K562 (cell line): ENCODE results near the gene MAP3K20. TPM values are rescaled to one million over a fixed set of nuclear protein-coding genes. Genes with fewer than 3 reads are reported as not detected.

Experiments used
- ATAC-seq: fragments of 200-7000 bp; cut with Tn5 transposase; 3 replicates; pipeline ENCODE4 v1.9.1; 2020; ENCODE audit warnings: moderate library complexity
- BruUV-seq: library from RNA; stranded (reverse); fragments of 400-500 nt; replicated peaks from 2 replicates; lab custom pipeline; 2021; lab: Mats Ljungman, UMichigan
- CTCF ChIA-PET: fragments of 300-600 bp; formaldehyde crosslinking; extraction: SDS; loops from one replicate; lab custom pipeline; 2021; ENCODE audit warnings: low intra/inter-chr PET ratio; lab: Yijun Ruan, JAX
- POLR2A ChIA-PET: fragments of 300-600, 350-650 bp; sonication (Branson Sonifier 250); formaldehyde crosslinking; extraction: SDS; loops from one replicate; lab custom pipeline; 2021; ENCODE audit warnings: antibody characterized with exemption, inconsistent platforms; lab: Yijun Ruan, JAX
- DNase-seq, 4 experiments: peaks; one replicate each; pipeline versions ENCODE4 v3.0.0 to v3.0.0-alpha.2; 2011 to 2018; ENCODE audit warnings: low spot score in 3 of 4, mixed read lengths in 3 of 4; ENCODE audit errors: extremely low read depth in 1 of 4
- FAIRE-seq: peaks from 2 replicates; lab custom pipeline; 2011; peaks lifted over from hg19 to GRCh38; lab: Jason Lieb, UNC
- H2AFZ ChIP-seq: 2 replicates; pipeline ENCODE4 v1.6.0; 2011; ENCODE audit warnings: low read depth, low read length, control low read depth, inconsistent platforms
- H3K27ac ChIP-seq: fragments of 200-600 bp; 3 replicates; pipeline ENCODE4 v1.8.0; 2011; ENCODE audit warnings: low read depth, mild to moderate bottlenecking, control low read depth, inconsistent platforms, low read length, moderate library complexity, mixed read lengths; ENCODE audit errors: extremely low read depth
- H3K27me3 ChIP-seq, 2 experiments: fragments of 300-600 bp in 1 of 2; 2 replicates in 1 of 2; 3 replicates in 1 of 2; pipeline versions ENCODE4 v1.6.0 to v1.8.0; 2011; ENCODE audit warnings: inconsistent platforms in 2 of 2, low read length in 2 of 2, mild to moderate bottlenecking in 1 of 2, mixed read lengths in 1 of 2, moderate library complexity in 1 of 2; ENCODE audit not compliant: control insufficient read depth in 2 of 2, insufficient read depth in 2 of 2
- H3K36me3 ChIP-seq: fragments of 300-600 bp; 3 replicates; pipeline ENCODE4 v1.8.0; 2011; ENCODE audit warnings: mild to moderate bottlenecking, low read length, inconsistent platforms; ENCODE audit not compliant: control insufficient read depth, insufficient read depth
- H3K4me1 ChIP-seq, 2 experiments: fragments of 200-600 bp in 1 of 2; replicated peaks in 1 of 2; 2 replicates in 1 of 2; 3 replicates in 1 of 2; pipeline versions ENCODE4 v1.5.1 to v1.8.0; 2011; ENCODE audit warnings: inconsistent platforms in 2 of 2, low read length in 2 of 2, mild to moderate bottlenecking in 1 of 2, mixed read lengths in 1 of 2, moderate library complexity in 1 of 2; ENCODE audit not compliant: control insufficient read depth in 2 of 2, insufficient read depth in 2 of 2
- H3K4me2 ChIP-seq: 2 replicates; pipeline ENCODE4 v1.6.1; 2011; ENCODE audit warnings: low read length, control low read depth, inconsistent platforms, mixed read lengths; ENCODE audit not compliant: insufficient read depth
- H3K4me3 ChIP-seq: fragments of 200-600 bp; sonication (generic), shearing (Covaris generic); 2 replicates; pipeline ENCODE4 v1.5.1; 2016; ENCODE audit warnings: control low read depth, inconsistent platforms
- H3K79me2 ChIP-seq: fragments of 200-600 bp; 3 replicates; pipeline ENCODE4 v1.8.0; 2011; ENCODE audit warnings: low read length, inconsistent platforms; ENCODE audit not compliant: control insufficient read depth, insufficient read depth
- H3K9ac ChIP-seq, 2 experiments: 2 replicates each; pipeline versions ENCODE4 v1.6.0 to v1.6.1; 2011; ENCODE audit warnings: low read depth in 2 of 2, low read length in 2 of 2, control low read depth in 1 of 2, inconsistent platforms in 1 of 2, mild to moderate bottlenecking in 1 of 2, mixed read lengths in 1 of 2; ENCODE audit not compliant: insufficient read depth in 1 of 2
- H3K9me1 ChIP-seq: one replicate; pipeline ENCODE4 v1.6.0; 2011; ENCODE audit warnings: inconsistent platforms, mild to moderate bottlenecking, low read length, moderate library complexity; ENCODE audit not compliant: control insufficient read depth, insufficient read depth
- H3K9me3 ChIP-seq: replicated peaks from 2 replicates; pipeline ENCODE4 v1.5.1; 2011; ENCODE audit warnings: low read depth, low read length, inconsistent platforms; ENCODE audit not compliant: control insufficient read depth, insufficient read depth
- H4K20me1 ChIP-seq: replicated peaks from 2 replicates; pipeline ENCODE4 v1.6.1; 2011; ENCODE audit warnings: low read length, inconsistent platforms, mixed read lengths; ENCODE audit not compliant: control insufficient read depth, insufficient read depth
- ARID2 ChIP-seq: fragments of 450-650 bp; IDR thresholded peaks from 2 replicates; pipeline ENCODE4 v1.6.1; 2017; ENCODE audit warnings: antibody characterized with exemption, mild to moderate bottlenecking
- CBX3 ChIP-seq, 2 experiments: IDR thresholded peaks; 1 replicate in 1 of 2; 2 replicates in 1 of 2; pipeline ENCODE4 v1.6.1; 2012; ENCODE audit warnings: inconsistent platforms in 2 of 2, low read length in 2 of 2, borderline replicate concordance in 1 of 2, control low read depth in 1 of 2
- CREB1 ChIP-seq, 2 experiments: sonication (generic) in 1 of 2; formaldehyde crosslinking in 1 of 2; IDR thresholded peaks; 2 replicates each; pipeline versions ENCODE4 v1.6.1 to v1.8.0; 2012 to 2022; ENCODE audit warnings: inconsistent platforms in 1 of 2, mild to moderate bottlenecking in 1 of 2, missing genetic modification reagents in 1 of 2, moderate library complexity in 1 of 2
- CXXC5 ChIP-seq: fragments of 250-450 bp; sonication (Bioruptor Pico); IDR thresholded peaks from 2 replicates; pipeline ENCODE4 v1.8.0; 2022; ENCODE audit warnings: inconsistent platforms, mild to moderate bottlenecking, moderate library complexity
- ELF1 ChIP-seq: fragments of 200-800 bp; sonication (Bioruptor generic); IDR thresholded peaks from 2 replicates; pipeline ENCODE4 v1.6.1; 2016; ENCODE audit warnings: missing genetic modification characterization, missing compliant biosample characterization
- EP400 ChIP-seq: fragments of 450-650 bp; IDR thresholded peaks from 2 replicates; pipeline ENCODE4 v1.6.1; 2017; ENCODE audit warnings: antibody characterized with exemption, mild to moderate bottlenecking, moderate library complexity
- KAT2B ChIP-seq: IDR thresholded peaks from one replicate; pipeline ENCODE4 v1.6.1; 2012; ENCODE audit warnings: low read depth, mild to moderate bottlenecking, control low read depth, inconsistent platforms, low read length, moderate library complexity
- NCOA4 ChIP-seq: fragments of 450-650 bp; IDR thresholded peaks from 2 replicates; pipeline ENCODE4 v1.6.1; 2018; ENCODE audit warnings: mild to moderate bottlenecking; ENCODE audit not compliant: partially characterized antibody
- NFYB ChIP-seq: IDR thresholded peaks from 2 replicates; pipeline ENCODE4 v1.6.1; 2011; ENCODE audit warnings: mild to moderate bottlenecking, moderate library complexity; ENCODE audit not compliant: insufficient read length; ENCODE audit errors: extremely low read depth
- OTX1 ChIP-seq: fragments of 450-650 bp; formaldehyde crosslinking; IDR thresholded peaks from 2 replicates; pipeline ENCODE4 v1.4.0; 2022; ENCODE audit warnings: mild to moderate bottlenecking
- RAD21 ChIP-seq, 2 experiments: fragments of 250-450 bp in 1 of 2; fragments of 450-650 bp in 1 of 2; sonication (Bioruptor Pico) in 1 of 2; formaldehyde crosslinking in 1 of 2; IDR thresholded peaks in 1 of 2; conservative IDR thresholded peaks in 1 of 2; 2 replicates each; pipeline versions ENCODE4 v1.4.0 to v1.8.0; 2020 to 2022; ENCODE audit warnings: mild to moderate bottlenecking in 2 of 2, moderate library complexity in 1 of 2
- SIN3B ChIP-seq: fragments of 450-650 bp; IDR thresholded peaks from 2 replicates; pipeline ENCODE4 v1.6.1; 2017; ENCODE audit warnings: low read depth, mild to moderate bottlenecking, moderate library complexity
- TCF7L2 ChIP-seq: fragments of 150-350 bp; IDR thresholded peaks from 2 replicates; pipeline ENCODE4 v1.6.1; 2016; ENCODE audit warnings: low read depth, mild to moderate bottlenecking, low read length, moderate library complexity
- USF2 ChIP-seq: sonication (generic); formaldehyde crosslinking; IDR thresholded peaks from 2 replicates; pipeline ENCODE4 v1.5.0; 2020; ENCODE audit warnings: missing genetic modification reagents
- ZKSCAN1 ChIP-seq: fragments of 150-350 bp; IDR thresholded peaks from 2 replicates; pipeline ENCODE4 v1.6.1; 2016; ENCODE audit warnings: low read depth, low read length
- ZNF232 ChIP-seq: sonication (generic); formaldehyde crosslinking; IDR thresholded peaks from 2 replicates; pipeline ENCODE4 v1.8.0; 2022; ENCODE audit warnings: mild to moderate bottlenecking, missing genetic modification reagents
- ZNF551 ChIP-seq: fragments of 250-450 bp; sonication (Bioruptor Pico); IDR thresholded peaks from 2 replicates; pipeline ENCODE4 v1.5.0; 2021; ENCODE audit warnings: mild to moderate bottlenecking, moderate library complexity
- WGBS: fragments of 100-300 bp; shearing (Covaris generic); methylation state at CpG from one replicate; pipeline ENCODE4 v1.1.6; 2016; ENCODE audit warnings: low coverage, mixed read lengths; ENCODE audit not compliant: insufficient coverage; ENCODE audit errors: missing lambda C conversion rate; 5-methylcytosine and 5-hydroxymethylcytosine counted together
- in situ Hi-C: fragments of 300-500 bp; cut with MboI; formaldehyde crosslinking; loops from 4 replicates; pipeline ENCODE4 v1.15.0; 2018; ENCODE audit warnings: inconsistent platforms, mixed read lengths
- intact Hi-C: fragments of 100-400 bp; cut with micrococcal nuclease; formaldehyde crosslinking; loops from 2 replicates; pipeline ENCODE4 v1.14.2; 2022
- polyA plus RNA-seq, 8 experiments: library from polyadenylated mRNA; depleted of rRNA in 4 of 8; stranded (reverse) in 5 of 8; unstranded in 3 of 8; fragments of >200 nt; fragmentation: Nextera tagmentation in 2 of 8; fragmentation: Illumina TruSeq in 1 of 8; extraction: Ambion mirVana in 2 of 8; extraction: Trizol in 1 of 8; gene quantifications; 2 replicates each; pipeline versions ENCODE4 v1.2.1 to v1.2.3, GENCODE V29; 2011 to 2014; ENCODE audit warnings: inconsistent platforms in 1 of 8, missing spikeins in 1 of 8
- total RNA-seq, 7 experiments: library from RNA; depleted of rRNA in 6 of 7; stranded (reverse); fragments of >200 nt in 6 of 7; fragmentation: Illumina TruSeq in 2 of 7; extraction: Trizol in 2 of 7; gene quantifications; 2 replicates each; pipeline versions ENCODE4 v1.2.1 to v1.2.3, GENCODE V29; 2011 to 2021; ENCODE audit warnings: low replicate concordance in 1 of 7
- TF ChIP-seq, protein P1 (sequence below), 2 experiments: fragments of 250-450 bp in 1 of 2; fragments of 450-650 bp in 1 of 2; sonication (Bioruptor Pico) in 1 of 2; IDR thresholded peaks; 2 replicates each; pipeline versions ENCODE4 v1.6.1 to v1.8.0; 2016 to 2021; ENCODE audit warnings: mild to moderate bottlenecking in 2 of 2, moderate library complexity in 2 of 2, missing compliant biosample characterization in 1 of 2, missing genetic modification characterization in 1 of 2
- TF ChIP-seq, protein P2 (sequence below): fragments of 250-450 bp; sonication (Bioruptor Pico); IDR thresholded peaks from 2 replicates; pipeline ENCODE4 v1.8.0; 2022; ENCODE audit warnings: inconsistent platforms
- TF ChIP-seq, protein P3 (sequence below): fragments of 250-450 bp; sonication (Bioruptor Pico); IDR thresholded peaks from 2 replicates; pipeline ENCODE4 v1.8.0; 2021; ENCODE audit warnings: moderate library complexity, mild to moderate bottlenecking, inconsistent platforms

MAP3K20 gene
- total and polyA plus RNA-seq, 9 of the 15 experiments (the other 6 are each of a cell fraction or from before 2014, with no cell fraction given), result 9.8 to 34.2 (median 27.3) TPM

GRCh38 chr2:173280853-173281252 is 205.2 kb downstream of the MAP3K20 start:
- no peaks in the 10 kb centered on the region for H3K36me3 ChIP-seq
- TF ChIP-seq ELF1 (tag) (no peak), TCF7L2 (no peak), CXXC5 (no peak), NCOA4 (no peak), KAT2B (no peak), SIN3B (no peak), EP400 (no peak), ZKSCAN1 (no peak), USF2 (CRISPR knock-in tag) (no peak), CREB1 (IDR thresholded peaks at IDR 0.05) (no peak), CREB1 (CRISPR knock-in tag; IDR thresholded peaks at IDR 0.05) (no peak), ZNF551 (CRISPR knock-in tag) (no peak), NFYB (no peak), RAD21 (CRISPR knock-in tag; conservative IDR thresholded peaks at IDR 0.05 in 1 of 2, IDR thresholded peaks at IDR 0.05 in 1 of 2) (no peak), OTX1 (CRISPR knock-in tag) (no peak), CBX3 (IDR thresholded peaks at IDR 0.05; ENCODE audit: borderline replicate concordance in 1 of 2, low read length in 2 of 2) (no peak), ZNF232 (CRISPR knock-in tag) (no peak), ARID2 (no peak)
- TF ChIP-seq, protein P1, sequence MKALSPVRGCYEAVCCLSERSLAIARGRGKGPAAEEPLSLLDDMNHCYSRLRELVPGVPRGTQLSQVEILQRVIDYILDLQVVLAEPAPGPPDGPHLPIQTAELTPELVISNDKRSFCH (CRISPR knock-in tag; IDR thresholded peaks at IDR 0.05), result no peak
- TF ChIP-seq, protein P1 (tag; IDR thresholded peaks at IDR 0.05), result no peak
- TF ChIP-seq, protein P2, sequence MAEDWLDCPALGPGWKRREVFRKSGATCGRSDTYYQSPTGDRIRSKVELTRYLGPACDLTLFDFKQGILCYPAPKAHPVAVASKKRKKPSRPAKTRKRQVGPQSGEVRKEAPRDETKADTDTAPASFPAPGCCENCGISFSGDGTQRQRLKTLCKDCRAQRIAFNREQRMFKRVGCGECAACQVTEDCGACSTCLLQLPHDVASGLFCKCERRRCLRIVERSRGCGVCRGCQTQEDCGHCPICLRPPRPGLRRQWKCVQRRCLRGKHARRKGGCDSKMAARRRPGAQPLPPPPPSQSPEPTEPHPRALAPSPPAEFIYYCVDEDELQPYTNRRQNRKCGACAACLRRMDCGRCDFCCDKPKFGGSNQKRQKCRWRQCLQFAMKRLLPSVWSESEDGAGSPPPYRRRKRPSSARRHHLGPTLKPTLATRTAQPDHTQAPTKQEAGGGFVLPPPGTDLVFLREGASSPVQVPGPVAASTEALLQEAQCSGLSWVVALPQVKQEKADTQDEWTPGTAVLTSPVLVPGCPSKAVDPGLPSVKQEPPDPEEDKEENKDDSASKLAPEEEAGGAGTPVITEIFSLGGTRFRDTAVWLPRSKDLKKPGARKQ (CRISPR knock-in tag), result no peak
- TF ChIP-seq, protein P3, sequence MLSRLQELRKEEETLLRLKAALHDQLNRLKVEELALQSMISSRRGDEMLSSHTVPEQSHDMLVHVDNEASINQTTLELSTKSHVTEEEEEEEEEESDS (CRISPR knock-in tag), result no peak
- FAIRE-seq (no peak), DNase-seq (no peak), ATAC-seq (no peak)
- H3K9ac ChIP-seq, result no peak overlapping the region
- POLR2A ChIA-PET, result interaction anchor here (0.8 to 1.5 kb wide), 2 partner anchors 10 to 21 kb away, joined by 4 to 5 read pairs; no protein-coding TSS in a partner anchor
- intact Hi-C loops, result no loop called here
- no peak overlapping the region for H3K4me3 ChIP-seq
- H3K9me1 ChIP-seq, result no peaks in the 10 kb centered on the region
- WGBS, result 23% methylated on average over 11 of the region's 11 CpGs
- no peaks in the 10 kb centered on the region for H3K9me3 ChIP-seq
- in situ Hi-C loops, result no loop called here
- no peaks in the 10 kb centered on the region for H4K20me1 ChIP-seq
- no peak overlapping the region for H3K27ac ChIP-seq
- CTCF ChIA-PET, result no interaction called here
- no peaks in the 10 kb centered on the region for H3K27me3 ChIP-seq
- no peak overlapping the region for H3K4me2 ChIP-seq
- BruUV-seq, result no TSS peak
- H2AFZ ChIP-seq, result no peak overlapping the region
- H3K4me1 ChIP-seq, result peaks cover 0 to 4% of the 10 kb centered on the region in 2 experiments; a peak in 1 of 5 replicates
- H3K79me2 ChIP-seq, result no peaks in the 10 kb centered on the region
